ENCODE measurements around the gene ASB10.

- TF ChIP-seq CTCF (IDR thresholded peaks at IDR 0.05; ENCODE audit: borderline replicate concordance, extremely low read depth, low read length, poor library complexity, severe bottlenecking) (no peak), EZH2 (IDR thresholded peaks at IDR 0.05; ENCODE audit: borderline replicate concordance, low read depth, low read length, severe bottlenecking) (no peak)
These were observed 45.7 kb downstream of the ASB10 start for GRCh38 chr7:151141311-151141854.

Data from DND-41 (cell line).